ENCODE results near the gene GAS6.

The GAS6 gene

GRCh38 chr13:113851826-113852535 lies 11.9 kb downstream of the GAS6 start:
- DNase-seq (ENCODE audit: low read depth, low spot score) = no peak

- DNase-seq (ENCODE audit: low read depth, low spot score) = no peak
These were observed 12.4 kb downstream of the GAS6 start for GRCh38 chr13:113851480-113851803.

- DNase-seq (ENCODE audit: low read depth, low spot score) = no peak
These were observed 13.0 kb downstream of the GAS6 start for GRCh38 chr13:113850722-113851479.

- no peak for DNase-seq (ENCODE audit: low read depth, low spot score)
These were observed 13.7 kb downstream of the GAS6 start for GRCh38 chr13:113849981-113850721.

- no peak for DNase-seq (ENCODE audit: low read depth, low spot score)
These were observed 14.3 kb downstream of the GAS6 start for GRCh38 chr13:113849546-113849945.

- DNase-seq (ENCODE audit: low read depth, low spot score) = no peak
These were observed 15.2 kb downstream of the GAS6 start for GRCh38 chr13:113848431-113849260.

- DNase-seq (ENCODE audit: low read depth, low spot score) = no peak
These were observed 15.9 kb downstream of the GAS6 start for GRCh38 chr13:113848020-113848419.

GRCh38 chr13:113846636-113847318 lies 17.1 kb downstream of the GAS6 start:
- no peak for DNase-seq (ENCODE audit: low read depth, low spot score)

- DNase-seq (ENCODE audit: low read depth, low spot score) = no peak
These were observed 17.9 kb downstream of the GAS6 start for GRCh38 chr13:113845723-113846635.

- DNase-seq (ENCODE audit: low read depth, low spot score) = no peak
These were observed 18.8 kb downstream of the GAS6 start for GRCh38 chr13:113845055-113845454.

- no peak for DNase-seq (ENCODE audit: low read depth, low spot score)
These were observed 19.9 kb downstream of the GAS6 start for GRCh38 chr13:113843864-113844556.

GRCh38 chr13:113843063-113843654 lies 20.7 kb downstream of the GAS6 start:
- no peak for DNase-seq (ENCODE audit: low read depth, low spot score)

- no peak for DNase-seq (ENCODE audit: low read depth, low spot score)
These were observed 21.4 kb downstream of the GAS6 start for GRCh38 chr13:113842336-113843062.

GRCh38 chr13:113841353-113841650 lies 22.6 kb downstream of the GAS6 start:
- no peak for DNase-seq (ENCODE audit: low read depth, low spot score)

- no peak for DNase-seq (ENCODE audit: low read depth, low spot score)
These were observed 23.1 kb downstream of the GAS6 start for GRCh38 chr13:113840541-113841352.

GRCh38 chr13:113839536-113840204 lies 24.2 kb downstream of the GAS6 start:
- DNase-seq (ENCODE audit: low read depth, low spot score) = no peak

GRCh38 chr13:113838711-113839201 lies 25.1 kb downstream of the GAS6 start:
- no peak for DNase-seq (ENCODE audit: low read depth, low spot score)
